Raji (cell line): Measurements from ENCODE around the gene AQP6.

Experiments
- POLR2A ChIP-seq: IDR thresholded peaks from 2 replicates; pipeline ENCODE4 v1.6.1; 2011; ENCODE audit warnings: low read depth, low read length, control low read depth; ENCODE audit not compliant: insufficient read depth

The AQP6 gene

GRCh38 chr12:49939307-49939706, 33.4 kb upstream of the AQP6 start:
- no peak for TF ChIP-seq POLR2A

- TF ChIP-seq POLR2A = no peak
Observed at GRCh38 chr12:49939707-49940106, 33.0 kb upstream of the AQP6 start.

- no peak for TF ChIP-seq POLR2A
Observed at GRCh38 chr12:49941556-49942511, 30.9 kb upstream of the AQP6 start.

- TF ChIP-seq POLR2A = no peak
Observed at GRCh38 chr12:49942512-49942893, 30.2 kb upstream of the AQP6 start.

- no peak for TF ChIP-seq POLR2A
Observed at GRCh38 chr12:49942921-49943624, 29.7 kb upstream of the AQP6 start.

- TF ChIP-seq POLR2A = no peak
Observed at GRCh38 chr12:49943625-49943960, 29.2 kb upstream of the AQP6 start.

- no peak for TF ChIP-seq POLR2A
Observed at GRCh38 chr12:49944046-49944445, 28.7 kb upstream of the AQP6 start.

GRCh38 chr12:49944718-49945117, 28.0 kb upstream of the AQP6 start:
- no peak for TF ChIP-seq POLR2A

- TF ChIP-seq POLR2A = no peak
Observed at GRCh38 chr12:49945394-49946080, 27.2 kb upstream of the AQP6 start.

GRCh38 chr12:49946086-49946485, 26.7 kb upstream of the AQP6 start:
- no peak for TF ChIP-seq POLR2A

- TF ChIP-seq POLR2A = no peak
Observed at GRCh38 chr12:49946497-49946896, 26.2 kb upstream of the AQP6 start.

GRCh38 chr12:49947593-49948226, 25.0 kb upstream of the AQP6 start:
- TF ChIP-seq POLR2A = no peak

- TF ChIP-seq POLR2A = no peak
Observed at GRCh38 chr12:49948866-49949845, 23.6 kb upstream of the AQP6 start.

GRCh38 chr12:49949866-49950265, 22.9 kb upstream of the AQP6 start:
- no peak for TF ChIP-seq POLR2A
